Frontal cortex (tissue), 4 donors: ENCODE measurements around the gene TTC13. TPM values are rescaled to one million over a fixed set of nuclear protein-coding genes. Genes with fewer than 3 reads are reported as not detected.
A peak's percentile ranks its signal among the peaks of the same experiment; 100 is the strongest.
"Not testable (repeated sequence)": the region's sequence is repeated elsewhere in the genome, so short reads cannot be mapped to it uniquely, and the experiment has no call there.

Experiments
- DNase-seq, 2 donors: peaks; one replicate each; pipeline ENCODE4 v3.0.0; 2012; ENCODE audit warnings: low spot score in 2 of 2
- FAIRE-seq: peaks from 2 replicates; lab custom pipeline; 2012; peaks lifted over from hg19 to GRCh38; lab: Jason Lieb, UNC
- total RNA-seq: library from RNA; depleted of rRNA; stranded (reverse); fragments of >200 nt; gene quantifications from one replicate; pipeline ENCODE4 v1.2.3, GENCODE V29; 2014
- donor health status: control.
- donor health status: control.
- donor health status: control.

The TTC13 gene
- total RNA-seq, 1 donor from 2014 or later, result 64.8 TPM

- no peak for DNase-seq
- no peak for FAIRE-seq
Observed at GRCh38 chr1:230992100-230992774, 13.6 kb upstream of the TTC13 start.

DNA sequence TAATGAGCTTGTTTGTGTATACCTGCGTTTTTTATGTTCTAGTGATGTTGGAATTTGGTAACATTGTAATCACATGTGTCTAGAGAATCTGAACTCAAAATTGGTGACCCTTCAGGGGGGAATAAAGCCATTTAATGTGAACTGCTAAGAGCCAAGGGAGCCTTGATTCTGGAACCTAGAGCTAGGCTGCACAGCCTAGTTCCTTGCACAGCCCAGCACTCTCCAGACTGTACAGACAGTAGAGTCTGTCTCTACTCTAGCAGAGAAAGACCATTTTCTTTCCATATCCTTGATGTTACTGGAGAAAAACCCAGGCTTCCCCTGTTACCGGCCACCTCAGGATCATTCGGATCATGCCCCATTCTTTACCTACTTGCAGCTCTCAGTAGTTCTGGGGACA is 8.8 kb upstream of the TTC13 start:
- FAIRE-seq (no peak), DNase-seq (no peak)

DNA sequence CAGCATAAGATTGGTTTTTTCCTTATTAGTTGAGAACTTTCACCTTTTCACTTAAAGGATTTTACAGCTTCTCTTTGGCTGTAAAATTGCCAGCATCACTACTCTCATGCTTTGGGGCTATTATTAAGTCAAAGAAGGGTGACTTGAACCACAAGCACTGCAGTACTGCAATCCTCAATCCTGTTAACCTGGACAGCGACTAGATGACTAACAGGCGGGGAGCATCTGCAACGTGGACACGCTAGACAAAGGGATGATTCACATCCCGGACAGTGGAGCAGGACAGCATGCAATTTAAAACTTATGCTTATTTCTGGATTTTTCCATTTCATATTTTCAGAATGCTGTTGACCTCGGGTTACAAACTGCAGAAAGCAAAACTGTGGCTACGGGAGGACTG is 8.3 kb upstream of the TTC13 start:
- no peak for FAIRE-seq
- DNase-seq, result no peak

GRCh38 chr1:230985711-230986110 is 7.0 kb upstream of the TTC13 start:
- DNase-seq (no peak), FAIRE-seq (no peak)

DNA sequence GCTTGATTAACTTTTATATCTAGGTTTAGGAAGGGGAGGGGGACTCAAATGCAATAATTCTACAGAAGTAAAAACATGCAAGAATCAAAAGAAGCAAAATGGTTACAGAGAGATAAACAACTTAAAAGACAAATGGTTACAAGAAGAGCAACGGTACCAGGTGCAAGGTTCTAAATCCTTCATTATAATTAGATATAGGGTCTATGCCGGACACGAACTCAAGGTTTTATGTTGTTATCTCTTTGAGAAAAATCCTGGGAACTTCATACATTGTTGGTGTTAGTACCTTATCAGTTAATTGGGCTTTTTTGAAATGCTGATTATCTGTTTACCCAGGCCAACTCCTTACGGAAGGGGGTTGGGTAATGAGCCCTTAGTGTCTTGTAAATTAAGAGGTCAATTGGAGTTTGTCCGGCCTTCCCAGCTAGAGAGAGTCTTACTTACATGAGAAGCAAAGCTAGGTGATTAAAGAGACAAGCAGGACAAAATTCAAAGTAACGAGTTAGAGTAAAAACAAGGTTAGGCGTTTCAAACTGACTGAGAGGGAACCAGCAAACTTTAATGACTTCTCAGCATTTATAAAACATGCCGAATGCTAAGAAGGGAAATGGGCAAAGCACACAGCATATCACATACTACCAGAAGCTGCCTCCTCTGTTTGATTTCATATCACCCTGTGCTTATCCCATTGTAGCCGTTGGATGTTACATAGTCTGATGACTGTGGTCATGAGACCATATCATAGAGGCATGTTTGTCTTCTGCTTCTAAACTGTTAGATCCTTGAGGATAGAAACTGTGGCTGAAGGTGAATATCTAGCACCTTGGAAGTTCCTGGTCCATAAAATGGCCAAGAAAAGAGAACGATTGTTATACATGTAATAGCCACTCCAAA is 6.2 kb upstream of the TTC13 start:
- not testable (repeated sequence) for DNase-seq, FAIRE-seq

DNA sequence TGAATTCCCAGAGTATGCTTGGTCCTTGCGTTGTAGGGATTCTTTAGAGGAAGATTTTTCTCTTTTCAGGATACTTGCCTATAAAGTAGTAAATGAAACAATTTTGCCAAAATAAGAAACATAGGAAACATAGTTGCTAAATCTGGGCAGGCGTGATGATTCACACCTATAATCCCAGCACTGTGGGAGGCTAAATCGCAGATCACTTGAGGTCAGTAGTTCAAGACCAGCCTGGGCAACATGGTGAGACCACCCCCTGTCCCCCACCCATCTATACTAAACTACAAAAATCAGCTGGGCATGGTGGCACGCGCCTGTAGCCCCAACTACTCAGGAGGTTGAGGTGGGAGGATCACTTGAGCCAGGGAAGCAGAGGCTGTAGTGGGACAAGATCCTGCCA is 5.2 kb upstream of the TTC13 start:
- no peak for FAIRE-seq
- DNase-seq, result no peak

- no peak for DNase-seq
- FAIRE-seq, result no peak
Observed at GRCh38 chr1:230982696-230983095, 4.0 kb upstream of the TTC13 start.

DNA sequence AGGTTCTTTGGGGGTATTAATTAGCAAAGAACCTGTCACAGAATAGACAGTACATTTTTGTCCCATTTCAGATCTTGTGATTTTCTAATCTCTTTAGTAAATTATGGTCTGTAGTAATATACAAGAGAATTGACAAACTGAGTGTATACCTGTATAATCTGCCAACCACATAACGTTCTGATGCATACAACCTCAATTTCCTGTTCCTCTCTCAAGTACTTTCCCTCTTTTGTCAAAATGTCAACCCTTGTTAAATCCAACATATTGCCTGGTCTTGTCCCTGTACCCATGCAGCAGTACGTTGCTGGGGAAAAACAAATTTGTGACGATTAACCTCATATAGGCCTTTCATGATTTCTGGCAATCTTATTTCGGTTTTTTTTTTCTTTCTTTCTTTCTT is 1.3 kb upstream of the TTC13 start:
- DNase-seq (no peak), FAIRE-seq (no peak)

GRCh38 chr1:230979389-230979716 is 692 bp upstream of the TTC13 start:
- DNase-seq (no peak), FAIRE-seq (no peak)

DNA sequence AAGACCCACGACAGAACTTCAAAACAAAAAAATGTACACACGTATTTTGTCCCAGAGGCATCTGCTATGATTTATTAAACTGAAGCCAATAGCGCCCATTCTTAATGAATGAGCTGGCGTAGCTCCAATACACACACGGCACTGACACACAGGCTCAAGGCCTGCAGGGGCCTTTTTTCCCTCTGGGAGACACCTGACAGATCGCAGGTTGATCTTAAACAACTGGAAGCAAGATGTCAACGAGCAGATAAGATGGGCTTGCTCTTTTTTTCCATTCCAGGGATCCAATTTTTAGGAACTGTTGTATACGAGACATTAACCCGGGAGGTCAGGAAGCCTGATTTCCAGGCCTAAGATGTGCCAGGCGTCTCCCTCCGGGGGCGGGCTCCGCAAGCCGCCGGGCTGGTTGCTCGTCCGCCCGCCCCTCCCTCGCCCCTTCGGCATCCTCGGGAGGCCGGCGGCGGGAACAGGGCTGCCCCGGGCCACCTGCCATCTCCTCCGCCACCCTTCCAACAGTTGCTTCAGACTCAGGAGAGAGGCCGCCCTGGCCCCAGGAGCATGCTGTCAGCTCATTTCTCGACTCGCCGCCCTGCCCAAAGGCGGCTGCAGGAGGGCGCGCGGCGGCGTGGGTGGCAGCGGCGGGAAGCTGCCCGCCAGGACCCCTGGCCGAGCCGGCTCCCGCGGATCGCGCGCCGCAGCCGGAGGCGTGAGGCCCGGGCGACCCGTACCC is 735 bp downstream of the TTC13 start:
- peak; percentile 22 to 34 for DNase-seq

DNA sequence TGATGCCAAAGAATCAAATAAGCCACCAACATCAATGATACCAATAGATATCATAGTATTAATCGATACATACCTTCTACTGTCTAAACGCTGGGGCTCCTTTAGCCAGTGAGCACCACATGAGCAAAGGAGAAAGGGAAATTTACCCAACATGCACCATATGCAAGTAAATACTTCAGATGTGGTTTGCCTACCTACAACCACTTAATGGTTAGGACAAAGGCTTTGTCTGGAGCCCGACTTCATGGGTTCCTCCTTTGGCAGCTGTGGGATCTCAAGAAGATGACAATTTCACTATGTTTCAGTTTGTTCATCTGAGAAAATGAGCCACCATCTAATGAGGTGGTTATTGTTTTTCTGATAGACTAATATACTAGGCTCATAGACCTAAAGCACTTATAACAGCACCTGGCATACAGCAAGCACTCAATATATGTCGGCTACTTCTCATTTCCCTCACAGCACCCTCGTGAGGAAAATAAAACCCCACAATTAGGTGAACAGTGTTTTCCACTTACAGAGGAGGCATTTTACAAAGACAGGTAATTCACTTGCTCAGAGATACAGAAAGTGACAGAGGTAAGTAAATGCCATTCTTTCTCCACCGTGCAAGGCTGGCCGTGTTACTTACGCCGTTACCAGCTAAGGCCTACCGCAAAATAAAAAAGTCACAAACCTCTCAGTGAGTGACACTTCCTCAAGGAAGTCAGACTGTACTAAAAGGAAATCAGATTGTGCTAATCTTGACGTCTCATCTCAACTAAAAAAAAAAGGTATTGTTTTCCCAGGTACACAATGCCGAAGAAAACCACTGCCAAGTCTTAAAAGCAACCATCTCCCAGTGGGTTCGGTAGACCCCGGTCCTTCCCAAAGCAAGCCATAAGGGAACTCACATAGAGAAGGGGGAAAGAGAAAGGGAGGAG is 1.6 kb downstream of the TTC13 start:
- no peak for FAIRE-seq

More for the DNA sequence above, 735 bp downstream of the TTC13 start:
- FAIRE-seq, result no peak

GRCh38 chr1:230976360-230976759 is 2.3 kb downstream of the TTC13 start:
- no peak for FAIRE-seq
- DNase-seq, result no peak

More for the DNA sequence above, 1.6 kb downstream of the TTC13 start:
- DNase-seq, result no peak

GRCh38 chr1:230975636-230976035 is 3.0 kb downstream of the TTC13 start:
- FAIRE-seq (no peak), DNase-seq (no peak)

- DNase-seq, result no peak
Observed at GRCh38 chr1:230972855-230973271, 5.8 kb downstream of the TTC13 start.

DNA sequence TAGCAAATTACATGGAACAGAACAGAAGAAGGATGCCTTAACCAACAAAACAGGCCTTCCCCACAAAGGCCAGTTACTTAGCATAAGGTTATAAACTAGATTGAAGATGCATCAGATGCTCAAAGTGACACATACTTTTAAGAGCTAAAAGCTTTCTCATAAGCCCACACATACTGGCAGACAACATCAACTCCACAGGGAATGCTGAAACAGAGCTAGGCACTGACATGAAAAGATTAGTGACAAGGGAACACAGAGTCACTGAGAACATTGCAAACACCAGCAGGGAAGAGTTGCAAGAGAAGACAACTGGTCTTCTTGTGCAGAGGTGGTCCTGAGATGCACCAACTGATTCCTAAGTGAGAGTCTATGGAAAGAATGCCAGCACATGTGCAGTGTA is 6.9 kb downstream of the TTC13 start:
- FAIRE-seq, result no peak
- no peak for DNase-seq

More at GRCh38 chr1:230972855-230973271, 5.8 kb downstream of the TTC13 start:
- no peak for FAIRE-seq

GRCh38 chr1:230970432-230970831 is 8.2 kb downstream of the TTC13 start:
- no peak for DNase-seq
- FAIRE-seq, result no peak

- DNase-seq (no peak), FAIRE-seq (peak; percentile 24)
Observed at GRCh38 chr1:230966358-230966873, 12.2 kb downstream of the TTC13 start.

GRCh38 chr1:230965535-230965934 is 13.1 kb downstream of the TTC13 start:
- FAIRE-seq, result no peak
- no peak for DNase-seq

GRCh38 chr1:230964896-230965295 is 13.8 kb downstream of the TTC13 start:
- no peak for DNase-seq
- no peak for FAIRE-seq
